Mononuclear cell (primary cell): ENCODE measurements around the gene NUBPL. TPM values are rescaled to one million over a fixed set of nuclear protein-coding genes. Genes with fewer than 3 reads are reported as not detected.
"Not testable (repeated sequence)": the region's sequence is repeated elsewhere in the genome, so short reads cannot be mapped to it uniquely, and the experiment has no call there.

Source experiments
- H3K27me3 ChIP-seq: 2 replicates; pipeline ENCODE4 v1.6.0; 2011; ENCODE audit warnings: low read length, control low read depth; ENCODE audit not compliant: insufficient read depth
- H3K4me1 ChIP-seq: 2 replicates; pipeline ENCODE4 v1.5.1; 2011; ENCODE audit warnings: mild to moderate bottlenecking, low read length, control low read depth; ENCODE audit not compliant: insufficient read depth
- H3K4me3 ChIP-seq: 2 replicates; pipeline ENCODE4 v1.5.1; 2011; ENCODE audit warnings: mild to moderate bottlenecking, low read length, moderate library complexity
- H3K9me3 ChIP-seq: 2 replicates; pipeline ENCODE4 v1.5.1; 2011; ENCODE audit warnings: low read depth, mild to moderate bottlenecking, control low read depth, low read length
- total RNA-seq: library from RNA; depleted of rRNA; stranded (reverse); fragments of >200 nt; gene quantifications from one replicate; pipeline ENCODE4 v1.2.3, GENCODE V29; 2012

Gene NUBPL
- total RNA-seq, 1 donor, result 5.7 TPM

DNA sequence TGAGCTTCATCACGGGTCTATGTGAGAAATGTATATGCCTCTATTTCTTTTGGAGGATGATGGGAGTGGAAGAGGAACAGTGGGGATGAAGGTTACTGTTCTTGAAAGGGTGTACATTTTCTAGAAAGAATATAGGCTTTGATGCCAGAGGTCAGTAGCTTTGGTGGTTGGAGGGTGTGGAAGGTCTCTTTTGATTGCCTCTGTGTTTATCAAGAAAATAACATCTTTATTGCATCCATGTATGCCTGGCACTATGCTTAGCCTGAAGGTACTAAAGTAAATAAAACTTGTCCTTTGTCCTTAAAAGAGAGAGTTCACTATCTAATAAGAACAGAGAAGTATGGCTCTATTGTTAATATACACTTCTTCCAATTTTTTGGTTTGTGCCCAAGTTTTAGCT, 201.8 kb downstream of the NUBPL start:
- H3K4me3 ChIP-seq, result no peak overlapping the region
- no peaks in the 10 kb centered on the region for H3K4me1 ChIP-seq
- no peaks in the 10 kb centered on the region for H3K27me3 ChIP-seq
- no peaks in the 10 kb centered on the region for H3K9me3 ChIP-seq

GRCh38 chr14:31766315-31766892, 205.2 kb downstream of the NUBPL start:
- Histone ChIP-seq H3K9me3 (no peaks in the 10 kb centered on the region), H3K27me3 (no peaks in the 10 kb centered on the region), H3K4me3 (no peak overlapping the region), H3K4me1 (no peaks in the 10 kb centered on the region)

DNA sequence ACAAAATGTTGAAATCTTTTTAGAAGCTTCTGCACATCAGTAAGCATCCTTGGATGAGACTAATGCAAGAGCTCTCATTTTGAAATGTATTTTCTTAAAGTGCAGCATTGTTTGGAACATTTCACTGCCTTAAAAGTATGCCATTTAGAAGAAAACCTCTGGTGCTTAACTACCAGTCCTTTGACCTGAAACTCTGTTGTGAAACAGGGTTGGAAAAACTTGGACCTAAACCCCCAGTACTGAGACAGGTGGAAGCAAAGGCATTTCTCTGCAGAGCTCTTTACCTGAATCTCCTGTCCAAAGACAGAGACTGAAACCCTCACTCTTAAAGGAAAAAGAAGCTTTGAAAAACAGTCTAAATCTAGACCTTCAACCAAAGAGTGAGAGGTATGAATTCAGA, 207.2 kb downstream of the NUBPL start:
- Histone ChIP-seq H3K27me3 (no peaks in the 10 kb centered on the region), H3K9me3 (no peaks in the 10 kb centered on the region), H3K4me3 (no peak overlapping the region), H3K4me1 (no peaks in the 10 kb centered on the region)

GRCh38 chr14:31770271-31770670, 209.1 kb downstream of the NUBPL start:
- Histone ChIP-seq H3K4me1 (no peaks in the 10 kb centered on the region), H3K4me3 (no peak overlapping the region), H3K27me3 (no peaks in the 10 kb centered on the region), H3K9me3 (no peaks in the 10 kb centered on the region)

- H3K9me3 ChIP-seq, result no peaks in the 10 kb centered on the region
- H3K4me1 ChIP-seq, result no peaks in the 10 kb centered on the region
- no peak overlapping the region for H3K4me3 ChIP-seq
- no peaks in the 10 kb centered on the region for H3K27me3 ChIP-seq
Measured at GRCh38 chr14:31774567-31774966, 213.4 kb downstream of the NUBPL start.

DNA sequence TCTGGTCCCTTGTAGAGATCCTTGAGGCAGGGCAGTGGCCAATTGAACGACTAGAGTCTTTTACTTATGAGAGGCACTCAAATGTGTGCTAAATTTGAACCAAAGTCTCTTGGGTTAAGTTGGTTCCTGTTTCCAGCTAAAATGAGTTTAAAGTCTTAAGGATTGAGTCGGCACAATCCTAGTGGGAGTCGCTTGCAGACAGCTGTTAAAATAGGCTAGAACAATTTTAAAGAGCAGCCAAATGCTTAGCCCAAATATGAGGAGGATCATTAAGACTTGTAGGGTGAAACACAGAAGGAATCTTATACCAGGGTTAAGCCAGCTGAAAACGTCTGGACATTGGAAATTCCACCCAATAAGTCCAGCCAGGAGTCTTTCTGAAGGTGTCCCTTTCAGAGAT, 216.1 kb downstream of the NUBPL start:
- H3K4me1 ChIP-seq, result no peaks in the 10 kb centered on the region
- no peaks in the 10 kb centered on the region for H3K27me3 ChIP-seq

GRCh38 chr14:31781578-31781977, 220.4 kb downstream of the NUBPL start:
- no peaks in the 10 kb centered on the region for H3K27me3 ChIP-seq
- H3K4me1 ChIP-seq, result no peaks in the 10 kb centered on the region
- H3K9me3 ChIP-seq, result peaks cover 15% of the 10 kb centered on the region
- no peak overlapping the region for H3K4me3 ChIP-seq

More for the DNA sequence above, 216.1 kb downstream of the NUBPL start:
- Histone ChIP-seq H3K9me3 (peaks cover 15% of the 10 kb centered on the region), H3K4me3 (no peak overlapping the region)

DNA sequence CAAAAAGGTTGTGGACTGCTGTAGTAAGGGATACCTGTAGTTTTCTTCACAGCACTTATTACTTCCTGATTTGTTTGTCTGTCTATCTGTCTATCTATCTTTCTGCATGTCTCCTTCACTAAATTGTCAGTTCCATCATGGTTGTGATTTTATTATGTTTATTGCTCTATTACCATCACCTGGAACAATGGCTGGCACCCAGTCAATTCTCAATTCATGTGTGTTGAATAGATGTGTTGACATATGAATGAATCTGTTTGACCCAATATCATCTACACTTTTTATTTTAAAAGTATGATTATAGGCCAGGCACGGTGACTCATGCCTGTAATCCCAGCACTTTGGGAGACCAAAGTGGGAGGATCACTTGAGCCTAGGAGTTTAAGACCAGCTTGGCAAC, 224.4 kb downstream of the NUBPL start:
- H3K4me3 ChIP-seq, result no peak overlapping the region
- peaks cover 11% of the 10 kb centered on the region for H3K9me3 ChIP-seq

DNA sequence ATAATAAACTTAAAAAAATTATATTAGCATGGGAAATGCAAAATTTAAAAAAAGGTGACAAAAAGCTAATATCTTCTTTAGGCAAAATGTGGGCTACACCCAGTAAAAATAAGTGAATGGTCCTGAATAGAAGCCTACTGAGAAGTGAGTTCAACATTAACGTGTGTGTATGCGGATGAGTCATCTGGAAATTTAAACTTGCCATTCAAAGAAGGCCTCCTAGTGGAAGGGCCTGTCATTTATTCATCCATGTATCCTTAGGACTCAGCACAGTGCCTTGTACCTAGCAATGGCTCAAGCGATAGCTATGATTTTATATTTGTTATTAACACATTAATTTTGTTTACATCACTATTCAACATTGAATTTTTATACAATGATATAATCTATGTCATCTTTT, 226.2 kb downstream of the NUBPL start:
- no peaks in the 10 kb centered on the region for H3K9me3 ChIP-seq
- H3K4me3 ChIP-seq, result no peak overlapping the region
- H3K27me3 ChIP-seq, result no peaks in the 10 kb centered on the region
- no peaks in the 10 kb centered on the region for H3K4me1 ChIP-seq

More for the DNA sequence above, 224.4 kb downstream of the NUBPL start:
- H3K4me1 ChIP-seq, result no peaks in the 10 kb centered on the region
- no peaks in the 10 kb centered on the region for H3K27me3 ChIP-seq

GRCh38 chr14:31788340-31788739, 227.1 kb downstream of the NUBPL start:
- no peaks in the 10 kb centered on the region for H3K4me1 ChIP-seq
- H3K9me3 ChIP-seq, result no peaks in the 10 kb centered on the region
- H3K4me3 ChIP-seq, result no peak overlapping the region
- H3K27me3 ChIP-seq, result no peaks in the 10 kb centered on the region

DNA sequence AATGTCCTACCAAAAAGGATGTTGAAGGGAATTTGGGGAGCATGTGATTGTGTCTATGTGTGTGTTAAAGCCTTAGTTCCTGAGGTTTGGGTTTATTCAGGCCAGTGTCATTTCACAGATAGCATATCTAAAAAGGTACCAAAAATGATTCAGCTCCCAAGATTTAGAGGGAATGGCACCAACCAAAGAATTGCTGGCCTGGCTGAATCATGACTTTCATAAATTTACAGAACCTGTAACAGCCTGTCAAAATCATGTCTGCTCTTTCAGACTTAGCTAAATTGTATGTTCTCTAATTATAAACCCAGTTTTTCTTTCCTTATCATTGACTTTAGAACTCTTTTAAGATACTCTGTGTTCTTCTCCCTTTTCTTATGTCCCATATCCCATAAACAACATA, 231.5 kb downstream of the NUBPL start:
- H3K4me1 ChIP-seq, result no peaks in the 10 kb centered on the region
- no peaks in the 10 kb centered on the region for H3K27me3 ChIP-seq
- no peaks in the 10 kb centered on the region for H3K9me3 ChIP-seq
- no peak overlapping the region for H3K4me3 ChIP-seq

- not testable (repeated sequence) for H3K4me3 ChIP-seq, H3K9me3 ChIP-seq, H3K27me3 ChIP-seq, H3K4me1 ChIP-seq
Measured at GRCh38 chr14:31797946-31798345, 236.7 kb downstream of the NUBPL start.

GRCh38 chr14:31802838-31803237, 241.6 kb downstream of the NUBPL start:
- Histone ChIP-seq H3K9me3 (no peaks in the 10 kb centered on the region), H3K4me1 (no peaks in the 10 kb centered on the region), H3K4me3 (no peak overlapping the region), H3K27me3 (no peaks in the 10 kb centered on the region)

DNA sequence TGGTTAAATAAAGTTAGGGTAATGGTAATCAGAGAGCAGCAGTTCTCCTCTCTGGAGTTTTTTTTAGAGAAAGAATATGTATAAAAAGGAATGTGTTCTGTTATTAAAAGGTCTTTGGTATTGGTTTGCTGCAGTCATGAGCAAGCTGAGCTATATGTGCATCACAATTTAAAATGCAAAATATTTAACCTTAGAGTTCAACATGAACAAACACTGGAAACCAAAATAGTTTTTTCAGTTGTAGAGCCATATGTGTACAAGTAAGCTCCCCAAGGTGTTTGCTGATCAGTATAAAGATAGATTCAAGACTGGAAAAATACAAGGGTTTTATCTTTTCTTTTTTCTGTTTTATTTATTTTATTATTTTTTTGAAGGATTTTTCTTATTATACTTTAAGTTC, 245.0 kb downstream of the NUBPL start:
- Histone ChIP-seq H3K4me1 (no peaks in the 10 kb centered on the region), H3K4me3 (no peak overlapping the region), H3K9me3 (no peaks in the 10 kb centered on the region), H3K27me3 (no peaks in the 10 kb centered on the region)

DNA sequence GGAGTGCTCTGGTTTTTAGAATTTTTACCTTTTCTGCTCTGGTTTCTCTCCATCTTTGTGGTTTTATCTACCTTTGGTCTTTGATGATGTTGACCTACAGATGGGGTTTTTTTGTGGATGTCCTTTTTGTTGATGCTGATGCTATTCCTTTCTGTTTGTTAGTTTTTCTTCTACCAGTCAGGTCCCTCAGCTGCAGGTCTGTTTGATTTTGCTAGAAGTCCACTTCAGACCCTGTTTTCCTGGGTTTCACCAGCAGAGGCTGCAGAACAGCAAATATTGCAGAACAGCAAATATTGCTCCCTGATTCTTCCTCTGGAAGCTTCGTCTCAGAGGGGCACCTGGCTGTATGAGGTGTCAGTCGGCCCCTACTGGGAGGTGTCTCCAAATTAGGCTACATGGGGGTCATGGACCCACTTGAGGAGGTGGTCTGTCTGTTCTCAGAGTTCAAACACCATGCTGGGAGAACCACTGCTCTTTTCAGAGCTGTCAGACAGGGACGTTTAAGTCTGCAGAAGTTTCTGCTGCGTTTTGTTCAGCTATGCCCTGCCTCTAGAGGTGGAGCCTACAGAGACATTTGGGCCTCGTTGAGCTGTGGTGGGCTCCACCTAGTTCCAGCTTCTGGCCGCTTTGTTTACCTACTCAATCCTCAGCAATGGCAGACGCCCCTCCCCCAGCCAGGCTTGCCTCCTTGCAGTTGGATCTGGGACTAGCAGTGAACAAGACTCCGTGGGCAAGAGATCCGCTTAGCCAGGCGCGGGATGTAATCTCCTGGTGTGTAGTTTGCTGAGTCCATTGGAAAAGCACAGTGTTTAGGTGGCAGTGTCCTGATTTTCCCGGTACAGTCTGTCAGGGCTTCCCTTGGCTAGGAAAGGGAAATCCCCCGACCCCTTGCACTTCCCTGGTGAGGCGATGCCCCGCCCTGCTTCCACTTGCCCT, 250.8 kb downstream of the NUBPL start:
- H3K27me3 ChIP-seq, H3K4me3 ChIP-seq, H3K9me3 ChIP-seq, H3K4me1 ChIP-seq: not testable (repeated sequence)
